HG03565 (cell line): ENCODE results near the gene ABCD1.

Source experiments
- ATAC-seq: cut with Tn5 transposase; IDR thresholded peaks from one replicate; pipeline ENCODE4 v1.9.1; 2021; ENCODE audit warnings: mild to moderate bottlenecking, moderate library complexity; ENCODE audit not compliant: unreplicated experiment

The ABCD1 gene

GRCh38 chrX:153783378-153784013 is 58.8 kb downstream of the ABCD1 start:
- ATAC-seq = no peak

GRCh38 chrX:153784325-153784967 is 59.8 kb downstream of the ABCD1 start:
- no peak for ATAC-seq

GRCh38 chrX:153786669-153787068 is 62.0 kb downstream of the ABCD1 start:
- ATAC-seq = no peak

DNA sequence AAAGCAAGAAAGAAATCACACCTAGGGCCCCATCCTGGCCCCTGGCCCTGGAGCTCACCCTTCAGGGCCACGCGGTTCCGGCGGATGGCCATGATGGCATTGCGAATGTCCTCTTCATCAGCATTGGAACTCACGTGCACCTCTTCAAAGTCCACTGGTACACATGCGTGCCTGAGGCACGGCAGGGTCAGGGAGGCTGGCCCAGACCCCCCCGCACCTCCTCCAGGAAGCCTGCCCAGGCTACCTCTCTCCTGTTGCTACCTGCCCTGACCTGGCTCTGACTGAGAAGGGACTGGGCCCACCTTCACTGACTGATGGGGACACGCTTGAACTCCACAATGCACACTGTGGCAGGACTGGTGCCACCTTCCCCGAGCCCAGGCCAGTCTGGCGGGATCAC is 65.0 kb downstream of the ABCD1 start:
- no peak for ATAC-seq

DNA sequence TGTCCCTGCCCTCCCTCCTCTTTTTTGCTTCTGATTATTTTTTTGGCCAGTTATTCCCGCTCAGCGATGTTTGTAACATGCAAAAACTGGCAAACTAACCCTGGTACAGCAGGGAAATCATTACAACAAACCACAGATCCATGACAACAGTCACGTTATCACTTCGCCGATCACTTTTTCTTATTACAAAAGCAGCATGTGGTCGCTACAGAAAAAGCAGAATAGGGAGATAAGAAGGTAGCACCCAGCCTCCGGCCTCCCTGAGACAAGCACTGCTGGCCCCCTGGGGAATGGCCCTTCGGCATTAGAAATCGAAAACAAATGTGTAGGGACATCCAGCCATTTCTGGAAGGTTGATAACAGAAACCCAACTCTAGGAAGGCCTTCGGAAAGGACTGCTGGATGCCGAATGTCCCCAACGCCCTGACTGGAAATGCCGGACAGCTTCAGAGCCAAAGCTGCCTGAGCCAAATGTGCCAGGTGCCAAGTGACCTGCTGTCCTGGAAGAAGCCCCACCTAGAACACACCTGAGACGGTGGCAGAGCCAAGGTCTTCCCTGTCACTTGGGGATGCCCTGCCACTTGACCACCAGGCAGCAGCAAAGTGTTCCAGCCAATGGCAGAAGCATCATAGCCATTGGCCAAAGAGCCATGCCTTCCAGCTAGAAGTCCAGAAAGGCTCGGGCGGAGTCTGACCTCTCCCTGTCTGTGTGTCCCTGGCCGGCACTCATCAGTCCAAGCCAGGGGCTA is 66.6 kb downstream of the ABCD1 start:
- ATAC-seq = no peak

GRCh38 chrX:153792368-153792767 is 67.7 kb downstream of the ABCD1 start:
- no peak for ATAC-seq

GRCh38 chrX:153793291-153793690 is 68.6 kb downstream of the ABCD1 start:
- ATAC-seq = no peak
